B cell (primary cell): ENCODE data around the gene EML6. TPM values are rescaled to one million over a fixed set of nuclear protein-coding genes. Genes with fewer than 3 reads are reported as not detected.

Source experiments
- ATAC-seq: fragments of 200-7000 bp; cut with Tn5 transposase; one replicate; pipeline ENCODE4 v1.10.0; 2021; ENCODE audit warnings: low read depth, mild to moderate bottlenecking, moderate number of reproducible peaks, moderate library complexity
- CTCF ChIA-PET: fragments of 350-600 bp; sonication (Branson Sonifier 250); formaldehyde crosslinking; loops from one replicate; lab custom pipeline; 2021; ENCODE audit warnings: antibody characterized with exemption, inconsistent platforms; lab: Charles Lee
- POLR2A ChIA-PET: fragments of 350-600 bp; sonication (Branson Sonifier 250); formaldehyde crosslinking; loops from one replicate; lab custom pipeline; 2021; ENCODE audit warnings: antibody characterized with exemption; lab: Charles Lee
- DNase-seq: peaks from one replicate; pipeline ENCODE4 v3.0.0; 2013
- H2AFZ ChIP-seq: 2 replicates; pipeline ENCODE4 v1.6.1; 2012; ENCODE audit warnings: mild to moderate bottlenecking, low read depth, low read length; ENCODE audit not compliant: insufficient read depth, poor library complexity, severe bottlenecking
- H3K27ac ChIP-seq, 2 donors: 1 replicate in 1 of 2; 2 replicates in 1 of 2; pipeline ENCODE4 v1.5.1; 2012 to 2013; ENCODE audit warnings: low read length in 2 of 2, mild to moderate bottlenecking in 2 of 2, moderate library complexity in 1 of 2
- H3K27me3 ChIP-seq, 4 experiments: fragments of 200-600 bp in 1 of 4; sonication (generic) in 1 of 4; replicated peaks in 1 of 4; 1 replicate in 2 of 4; 2 replicates in 2 of 4; pipeline versions ENCODE4 v1.6.1 to v1.7.0; 2013 to 2016; ENCODE audit warnings: low read length in 3 of 4, mild to moderate bottlenecking in 2 of 4, mixed read lengths in 1 of 4, moderate library complexity in 1 of 4; ENCODE audit not compliant: insufficient read depth in 4 of 4, control insufficient read depth in 3 of 4; ENCODE audit errors: control extremely low read depth in 1 of 4
- H3K36me3 ChIP-seq, 2 experiments: replicated peaks in 1 of 2; 1 replicate in 1 of 2; 2 replicates in 1 of 2; pipeline versions ENCODE4 v1.6.1 to v1.7.1; 2013; ENCODE audit warnings: low read length in 1 of 2; ENCODE audit not compliant: insufficient read depth in 2 of 2, control insufficient read depth in 1 of 2; ENCODE audit errors: control extremely low read depth in 1 of 2, extremely low read depth in 1 of 2
- H3K4me1 ChIP-seq, 2 donors: fragments of 200-600 bp in 1 of 2; sonication (generic) in 1 of 2; 1 replicate in 1 of 2; 2 replicates in 1 of 2; pipeline versions ENCODE4 v1.5.1 to v1.6.1; 2013 to 2017; ENCODE audit warnings: low read length in 2 of 2; ENCODE audit not compliant: control insufficient read depth in 2 of 2, insufficient read depth in 2 of 2
- H3K4me2 ChIP-seq: replicated peaks from 2 replicates; pipeline ENCODE3; 2012; ENCODE audit warnings: mild to moderate bottlenecking, low read depth, low read length; ENCODE audit not compliant: poor library complexity, severe bottlenecking
- H3K4me3 ChIP-seq, 5 experiments: fragments of 200-600 bp in 1 of 5; sonication (generic) in 1 of 5; 1 replicate in 3 of 5; 2 replicates in 2 of 5; pipeline versions ENCODE4 v1.5.1 to v1.7.0; 2011 to 2016; ENCODE audit warnings: low read length in 4 of 5, mild to moderate bottlenecking in 4 of 5, low read depth in 2 of 5, control low read depth in 1 of 5, moderate library complexity in 1 of 5; ENCODE audit not compliant: insufficient read depth in 1 of 5; ENCODE audit errors: control extremely low read depth in 1 of 5, extremely low read depth in 1 of 5
- H3K79me2 ChIP-seq: fragments of 200-600 bp; sonication (generic); one replicate; pipeline ENCODE4 v1.6.0; 2016; ENCODE audit warnings: low read length; ENCODE audit not compliant: control insufficient read depth, insufficient read depth
- H3K9ac ChIP-seq: fragments of 200-600 bp; sonication (generic); 2 replicates; pipeline ENCODE4 v1.6.1; 2017; ENCODE audit warnings: mild to moderate bottlenecking, low read length, moderate library complexity
- H3K9me3 ChIP-seq, 3 donors: one replicate each; pipeline versions ENCODE4 v1.6.1 to v1.7.1; 2013; ENCODE audit warnings: low read length in 2 of 3; ENCODE audit not compliant: control insufficient read depth in 2 of 3, insufficient read depth in 1 of 3; ENCODE audit errors: control extremely low read depth in 1 of 3
- H4K20me1 ChIP-seq: 2 replicates; pipeline ENCODE4 v1.6.0; 2012; ENCODE audit warnings: mild to moderate bottlenecking, low read length; ENCODE audit not compliant: insufficient read depth, control insufficient read depth, poor library complexity, severe bottlenecking
- H3K27ac Mint-ChIP-seq: one replicate; pipeline ENCODE4 v1.8.0; 2021; ENCODE audit warnings: mixed read lengths
- H3K27me3 Mint-ChIP-seq: one replicate; pipeline ENCODE4 v1.8.0; 2021; ENCODE audit warnings: mixed read lengths
- H3K4me1 Mint-ChIP-seq: one replicate; pipeline ENCODE4 v1.8.0; 2021; ENCODE audit warnings: mixed read lengths
- H3K4me3 Mint-ChIP-seq: one replicate; pipeline ENCODE4 v1.8.0; 2021; ENCODE audit warnings: mixed read lengths
- H3K9me3 Mint-ChIP-seq: one replicate; pipeline ENCODE4 v1.8.0; 2022; ENCODE audit warnings: mixed read lengths; ENCODE audit not compliant: insufficient read depth
- CTCF ChIP-seq: fragments of 200-600 bp; IDR thresholded peaks from one replicate; pipeline ENCODE4 v1.8.0; 2022; ENCODE audit warnings: antibody characterized with exemption, mild to moderate bottlenecking
- EZH2 ChIP-seq: IDR thresholded peaks from 2 replicates; pipeline ENCODE4 v1.6.1; 2012; ENCODE audit warnings: borderline replicate concordance, low read depth, mild to moderate bottlenecking, moderate library complexity, low read length; ENCODE audit not compliant: insufficient read depth, poor library complexity, severe bottlenecking
- WGBS: methylation state at CpG from one replicate; pipeline ENCODE4 v1.1.5; 2013; ENCODE audit warnings: missing lambda C conversion rate; ENCODE audit not compliant: insufficient coverage; 5-methylcytosine and 5-hydroxymethylcytosine counted together
- intact Hi-C: fragments of 100-400 bp; cut with micrococcal nuclease; formaldehyde crosslinking; loops from one replicate; pipeline ENCODE4 v1.10.0; 2022
- polyA plus RNA-seq: library from polyadenylated mRNA; depleted of rRNA; stranded (reverse); fragments of >200 nt; gene quantifications from 2 replicates; pipeline ENCODE4 v1.2.3, GENCODE V29; 2012
- total RNA-seq, 2 donors: library from RNA; stranded (reverse); fragments of 120-200 nt in 1 of 2; gene quantifications; 1 replicate in 1 of 2; 2 replicates in 1 of 2; pipeline versions ENCODE4 v1.2.3 to v1.2.4, GENCODE V29; 2013 to 2022

EML6 gene
- total and polyA plus RNA-seq, 2 donors (not counting 1 experiment from before 2014, with no cell fraction given) = 42.5 to 53.7 TPM

DNA sequence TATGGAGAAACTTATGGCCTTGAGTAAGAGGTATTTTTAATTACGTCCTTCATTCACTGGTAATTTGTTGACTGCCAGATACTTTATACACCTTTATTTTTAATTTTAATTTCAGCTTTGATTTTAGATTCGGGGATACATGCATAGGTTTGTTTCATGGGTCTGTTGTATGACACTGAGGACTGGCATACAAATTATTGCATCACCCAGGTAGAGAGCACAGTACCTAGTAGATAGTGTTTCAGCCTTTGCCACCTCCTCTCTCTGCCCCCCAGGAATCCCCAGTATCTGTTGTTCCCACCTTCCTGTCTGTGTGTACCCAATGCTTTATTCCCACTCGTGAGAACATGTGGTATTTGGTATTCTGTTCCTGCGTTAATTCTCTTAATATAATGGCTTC lies 188.8 kb downstream of the EML6 start:
- Mint-ChIP-seq H3K4me3 (no peak overlapping the region), H3K27me3 (no peaks in the 10 kb centered on the region), H3K4me1 (no peaks in the 10 kb centered on the region), H3K9me3 (no peaks in the 10 kb centered on the region), H3K27ac (no peak overlapping the region)
- Histone ChIP-seq H3K9ac (no peak overlapping the region), H4K20me1 (no peaks in the 10 kb centered on the region), H2AFZ (no peak overlapping the region), H3K27ac (no peak overlapping the region), H3K4me1 (no peaks in the 10 kb centered on the region), H3K79me2 (no peaks in the 10 kb centered on the region), H3K4me3 (no peak overlapping the region), H3K9me3 (no peaks in the 10 kb centered on the region), H3K36me3 (no peaks in the 10 kb centered on the region), H3K4me2 (no peak overlapping the region), H3K27me3 (no peaks in the 10 kb centered on the region)
- TF ChIP-seq EZH2 = no peak
- no peak for TF ChIP-seq CTCF
- no peak for DNase-seq
- ATAC-seq = no peak
- WGBS = no CpG with 5 or more reads among the region's 4 CpGs
- ChIA-PET POLR2A (no interaction called here), CTCF (no interaction called here)
- intact Hi-C loops = no loop called here

DNA sequence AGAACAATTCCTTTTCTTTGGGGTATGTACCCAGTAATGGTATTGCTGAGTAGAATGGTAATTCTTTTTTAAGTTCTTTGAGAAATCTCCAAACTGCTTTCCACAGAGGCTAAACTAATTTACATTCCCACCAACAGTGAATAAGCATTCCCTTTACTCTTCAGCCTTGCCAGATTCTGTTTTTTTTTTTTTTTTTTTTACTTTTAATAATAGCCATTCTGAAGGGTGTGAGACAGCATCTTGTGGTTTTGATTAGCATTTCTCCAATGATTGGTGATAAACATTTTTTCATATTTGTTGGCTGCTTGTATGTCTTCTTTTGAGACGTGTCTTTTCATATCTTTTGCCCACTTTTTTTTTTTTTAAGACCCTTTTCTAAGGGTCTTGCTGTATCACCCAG lies 189.4 kb downstream of the EML6 start:
- no peak overlapping the region for H3K27ac ChIP-seq
- no peak overlapping the region for H3K9ac ChIP-seq
- 80% methylated on average over 1 of the region's 1 CpG for WGBS
- DNase-seq (no peak), ATAC-seq (no peak)
- H4K20me1 ChIP-seq = no peaks in the 10 kb centered on the region
- POLR2A ChIA-PET = no interaction called here
- Mint-ChIP-seq H3K27ac (no peak overlapping the region), H3K9me3 (no peaks in the 10 kb centered on the region), H3K27me3 (no peaks in the 10 kb centered on the region), H3K4me3 (no peak overlapping the region), H3K4me1 (no peaks in the 10 kb centered on the region)
- no peak overlapping the region for H2AFZ ChIP-seq
- H3K4me2 ChIP-seq = no peak overlapping the region
- no peaks in the 10 kb centered on the region for H3K9me3 ChIP-seq
- TF ChIP-seq CTCF = no peak
- no peak for TF ChIP-seq EZH2
- CTCF ChIA-PET = no interaction called here
- H3K79me2 ChIP-seq = no peaks in the 10 kb centered on the region
- no peaks in the 10 kb centered on the region for H3K27me3 ChIP-seq
- no peak overlapping the region for H3K4me3 ChIP-seq
- H3K4me1 ChIP-seq = no peaks in the 10 kb centered on the region
- no peaks in the 10 kb centered on the region for H3K36me3 ChIP-seq
- intact Hi-C loops = no loop called here
